GM12878 (cell line): ENCODE results near the gene PHF2. TPM values are rescaled to one million over a fixed set of nuclear protein-coding genes. Genes with fewer than 3 reads are reported as not detected.

Experiments
- ATAC-seq: fragments of 200-7000 bp; cut with Tn5 transposase; 3 replicates; pipeline ENCODE4 v1.9.1; 2020; ENCODE audit warnings: mild to moderate bottlenecking, moderate library complexity
- BruUV-seq: library from RNA; stranded (reverse); fragments of 400-500 nt; replicated peaks from 2 replicates; lab custom pipeline; 2021; lab: Mats Ljungman, UMichigan
- CTCF ChIA-PET: fragments of 300-600 bp; sonication (Branson Sonifier 250); formaldehyde crosslinking; extraction: SDS; loops from one replicate; lab custom pipeline; 2021; ENCODE audit warnings: inconsistent platforms; lab: Yijun Ruan, JAX
- POLR2A ChIA-PET: fragments of 350-600 bp; formaldehyde crosslinking; extraction: SDS; loops from one replicate; lab custom pipeline; 2021; ENCODE audit warnings: inconsistent platforms; lab: Charles Lee
- RAD21 ChIA-PET: fragments of 300-600 bp; sonication (Branson Sonifier 250); formaldehyde crosslinking; loops from one replicate; lab custom pipeline; 2023; ENCODE audit warnings: antibody characterized with exemption; ENCODE audit not compliant: unreplicated experiment; lab: Charles Lee
- SMC1A ChIA-PET: fragments of 300-600 bp; sonication (Branson Sonifier 250); formaldehyde crosslinking; loops from one replicate; lab custom pipeline; 2023; ENCODE audit not compliant: unreplicated experiment, uncharacterized antibody; lab: Charles Lee
- DNase-seq: peaks from one replicate; pipeline ENCODE4 v3.0.0-alpha.2; 2011; ENCODE audit warnings: low read depth, low spot score
- FAIRE-seq: peaks from 3 replicates; lab custom pipeline; 2011; peaks lifted over from hg19 to GRCh38; lab: Jason Lieb, UNC
- H2AFZ ChIP-seq: 2 replicates; pipeline ENCODE4 v1.6.0; 2011; ENCODE audit warnings: low read depth, low read length, control low read depth; ENCODE audit not compliant: control insufficient read depth
- H3K27ac ChIP-seq: 2 replicates; pipeline ENCODE4 v1.5.1; 2011; ENCODE audit warnings: control low read depth; ENCODE audit not compliant: control insufficient read depth, insufficient read depth
- H3K27me3 ChIP-seq, 2 experiments: replicated peaks in 1 of 2; 2 replicates each; pipeline versions ENCODE4 v1.6.0 to v1.6.1; 2011; ENCODE audit warnings: low read length in 1 of 2; ENCODE audit not compliant: control insufficient read depth in 2 of 2, insufficient read depth in 2 of 2
- H3K36me3 ChIP-seq, 2 experiments: 2 replicates each; pipeline ENCODE4 v1.5.1; 2011; ENCODE audit warnings: low read length in 1 of 2; ENCODE audit not compliant: control insufficient read depth in 2 of 2, insufficient read depth in 2 of 2
- H3K4me1 ChIP-seq: 2 replicates; pipeline ENCODE4 v1.6.1; 2011; ENCODE audit warnings: mild to moderate bottlenecking, low read length, moderate library complexity, mixed read lengths; ENCODE audit not compliant: control insufficient read depth, insufficient read depth
- H3K4me2 ChIP-seq: 2 replicates; pipeline ENCODE4 v1.6.0; 2011; ENCODE audit warnings: control low read depth; ENCODE audit not compliant: control insufficient read depth, insufficient read depth
- H3K4me3 ChIP-seq: fragments of 200-600 bp; sonication (generic); 2 replicates; pipeline ENCODE4 v1.5.1; 2016
- H3K79me2 ChIP-seq: 2 replicates; pipeline ENCODE4 v1.6.0; 2011; ENCODE audit warnings: low read length; ENCODE audit not compliant: control insufficient read depth, insufficient read depth
- H3K9ac ChIP-seq: 2 replicates; pipeline ENCODE4 v1.8.0; 2011; ENCODE audit warnings: low read length, control low read depth, mixed read lengths; ENCODE audit not compliant: control insufficient read depth, insufficient read depth
- H3K9me3 ChIP-seq: replicated peaks from 3 replicates; pipeline ENCODE4 v1.5.1; 2011; ENCODE audit warnings: mild to moderate bottlenecking, low read length; ENCODE audit not compliant: control insufficient read depth, insufficient read depth
- H4K20me1 ChIP-seq: 2 replicates; pipeline ENCODE4 v1.6.0; 2011; ENCODE audit not compliant: control insufficient read depth, insufficient read depth
- CREB1 ChIP-seq: IDR thresholded peaks from 2 replicates; pipeline ENCODE4 v1.6.1; 2012; ENCODE audit warnings: low read depth, mild to moderate bottlenecking, inconsistent platforms
- FOXK2 ChIP-seq: fragments of 450-650 bp; IDR thresholded peaks from 2 replicates; pipeline ENCODE4 v1.6.1; 2017; ENCODE audit warnings: mild to moderate bottlenecking, moderate library complexity
- IKZF2 ChIP-seq, 2 experiments: fragments of 450-650 bp; IDR thresholded peaks; 2 replicates each; pipeline ENCODE4 v1.6.1; 2017; ENCODE audit warnings: mild to moderate bottlenecking in 2 of 2, moderate library complexity in 2 of 2
- IRF4 ChIP-seq: IDR thresholded peaks from 2 replicates; pipeline ENCODE4 v1.6.1; 2011; ENCODE audit warnings: low read depth, low read length
- LARP7 ChIP-seq: fragments of 450-650 bp; IDR thresholded peaks from 2 replicates; pipeline ENCODE4 v1.6.1; 2017; ENCODE audit warnings: mild to moderate bottlenecking
- MEF2A ChIP-seq: IDR thresholded peaks from 2 replicates; pipeline ENCODE4 v1.6.1; 2011; ENCODE audit warnings: low read depth, mild to moderate bottlenecking, low read length, moderate library complexity; ENCODE audit not compliant: insufficient read depth
- MTA3 ChIP-seq: IDR thresholded peaks from 2 replicates; pipeline ENCODE4 v1.6.1; 2012; ENCODE audit warnings: low read length, inconsistent platforms, borderline replicate concordance
- NR2C2 ChIP-seq: IDR thresholded peaks from 2 replicates; pipeline ENCODE4 v1.6.1; 2011; ENCODE audit warnings: borderline replicate concordance, low read depth; ENCODE audit not compliant: control insufficient read depth, insufficient read length
- NR2F1 ChIP-seq: fragments of 450-650 bp; conservative IDR thresholded peaks from 2 replicates; pipeline ENCODE4 v1.6.1; 2017; ENCODE audit warnings: mild to moderate bottlenecking
- PAX8 ChIP-seq: fragments of 450-650 bp; IDR thresholded peaks from 2 replicates; pipeline ENCODE4 v1.6.1; 2017; ENCODE audit warnings: mild to moderate bottlenecking, moderate library complexity
- RAD21 ChIP-seq: IDR thresholded peaks from 2 replicates; pipeline ENCODE4 v1.6.1; 2011; ENCODE audit warnings: mild to moderate bottlenecking, low read depth, low read length, moderate library complexity; ENCODE audit not compliant: insufficient read depth
- SIN3A ChIP-seq: IDR thresholded peaks from 2 replicates; pipeline ENCODE4 v1.6.1; 2012; ENCODE audit warnings: low read depth, low read length, improper control_type of control experiment
- SIX5 ChIP-seq: IDR thresholded peaks from 2 replicates; pipeline ENCODE4 v1.6.1; 2011; ENCODE audit warnings: mild to moderate bottlenecking, low read depth, low read length, moderate library complexity; ENCODE audit not compliant: severe bottlenecking
- SKIL ChIP-seq: fragments of 450-650 bp; IDR thresholded peaks from 2 replicates; pipeline ENCODE4 v1.6.1; 2017; ENCODE audit warnings: mild to moderate bottlenecking, low read depth, inconsistent platforms; ENCODE audit not compliant: poor library complexity, severe bottlenecking
- SUZ12 ChIP-seq: fragments of 200-600 bp; sonication (generic); IDR thresholded peaks from one replicate; pipeline ENCODE4 v1.6.1; 2018; ENCODE audit warnings: antibody characterized with exemption, mild to moderate bottlenecking; ENCODE audit not compliant: unreplicated experiment
- TCF12 ChIP-seq: IDR thresholded peaks from 2 replicates; pipeline ENCODE4 v1.6.1; 2011; ENCODE audit warnings: low read depth, mild to moderate bottlenecking, low read length
- WRNIP1 ChIP-seq: IDR thresholded peaks from 2 replicates; pipeline ENCODE4 v1.6.1; 2011; ENCODE audit warnings: low read depth, low read length, improper control_type of control experiment, borderline replicate concordance
- ZSCAN29 ChIP-seq: fragments of 450-650 bp; IDR thresholded peaks from 2 replicates; pipeline ENCODE4 v1.6.1; 2017; ENCODE audit warnings: mild to moderate bottlenecking, moderate library complexity
- WGBS: methylation state at CpG from one replicate; pipeline ENCODE4 v1.1.6; 2016; ENCODE audit warnings: low lambda C conversion rate; ENCODE audit not compliant: insufficient replicate concordance, insufficient coverage; ENCODE audit errors: missing lambda C conversion rate; 5-methylcytosine and 5-hydroxymethylcytosine counted together
- in situ Hi-C: fragments of 300-500 bp; cut with MboI; formaldehyde crosslinking; loops from 9 replicates; pipeline ENCODE4 v1.14.3; 2018; ENCODE audit warnings: mixed read lengths
- intact Hi-C: fragments of 100-400 bp; cut with micrococcal nuclease; formaldehyde crosslinking; loops from one replicate; pipeline ENCODE4 v1.14.2; 2022; ENCODE audit not compliant: unreplicated experiment
- polyA plus RNA-seq, 11 experiments: library from polyadenylated mRNA; depleted of rRNA in 4 of 11; unstranded in 6 of 11; stranded (reverse) in 5 of 11; fragments of >200 nt; fragmentation: Nextera tagmentation in 4 of 11; fragmentation: Illumina TruSeq in 1 of 11; extraction: Ambion mirVana in 4 of 11; extraction: Trizol in 1 of 11; gene quantifications; 1 replicate in 1 of 11; 2 replicates in 10 of 11; pipeline versions ENCODE4 v1.2.1 to v1.2.3, GENCODE V29; 2011 to 2016; ENCODE audit warnings: inconsistent platforms in 2 of 11, missing spikeins in 2 of 11, low read depth in 1 of 11
- total RNA-seq, 4 experiments: library from RNA; depleted of rRNA in 3 of 4; stranded (reverse); fragments of >200 nt in 3 of 4; fragmentation: Illumina TruSeq in 1 of 4; extraction: Trizol in 1 of 4; gene quantifications; 2 replicates each; pipeline versions ENCODE4 v1.2.1 to v1.2.3, GENCODE V29; 2013 to 2021

Gene PHF2
- total and polyA plus RNA-seq, 10 of the 15 experiments (the other 5 are each of a cell fraction or from before 2014, with no cell fraction given) = 0.34 to 13.3 (median 5.5) TPM

- ChIA-PET POLR2A (no interaction called here), CTCF (no interaction called here), SMC1A (no interaction called here), RAD21 (no interaction called here)
- no peak for ATAC-seq
- Histone ChIP-seq H3K9ac (no peak overlapping the region), H3K79me2 (no peaks in the 10 kb centered on the region), H3K9me3 (no peaks in the 10 kb centered on the region), H2AFZ (no peak overlapping the region), H3K36me3 (peaks cover 0 to 2% of the 10 kb centered on the region in 2 experiments; a peak in 1 of 4 replicates), H3K4me1 (no peaks in the 10 kb centered on the region), H3K4me2 (no peak overlapping the region), H3K27me3 (no peaks in the 10 kb centered on the region), H4K20me1 (no peaks in the 10 kb centered on the region), H3K27ac (no peak overlapping the region), H3K4me3 (no peak overlapping the region)
- FAIRE-seq = no peak
- no TSS peak for BruUV-seq
- no peak for DNase-seq
- 97% methylated on average over 9 of the region's 9 CpGs for WGBS
- TF ChIP-seq RAD21 (no peak), CREB1 (no peak), IKZF2 (IDR thresholded peaks at IDR 0.05) (no peak), SIN3A (no peak), NR2C2 (no peak)
- in situ Hi-C loops (no loop called here), intact Hi-C loops (no loop called here)
These were observed 88.8 kb downstream of the PHF2 start for GRCh38 chr9:93665128-93665636.

GRCh38 chr9:93665637-93666438 is 89.5 kb downstream of the PHF2 start:
- in situ Hi-C loops = no loop called here
- no TSS peak for BruUV-seq
- RAD21 ChIA-PET = no interaction called here
- WGBS = 93% methylated on average over 19 of the region's 27 CpGs
- CTCF ChIA-PET = no interaction called here
- Histone ChIP-seq H3K36me3 (peaks cover 0 to 2% of the 10 kb centered on the region in 2 experiments; a peak in 1 of 4 replicates), H2AFZ (no peak overlapping the region), H3K4me3 (no peak overlapping the region), H3K9me3 (no peaks in the 10 kb centered on the region), H3K27me3 (no peaks in the 10 kb centered on the region), H4K20me1 (no peaks in the 10 kb centered on the region), H3K9ac (no peak overlapping the region), H3K4me1 (no peaks in the 10 kb centered on the region), H3K4me2 (no peak overlapping the region), H3K27ac (no peak overlapping the region), H3K79me2 (no peaks in the 10 kb centered on the region)
- POLR2A ChIA-PET = no interaction called here
- SMC1A ChIA-PET = no interaction called here
- DNase-seq (no peak), FAIRE-seq (no peak), ATAC-seq (no peak)
- intact Hi-C loops = no loop called here
- TF ChIP-seq MTA3 (no peak), NR2F1 (no peak), WRNIP1 (no peak), TCF12 (no peak), ZSCAN29 (no peak), IRF4 (no peak), FOXK2 (no peak), MEF2A (no peak), PAX8 (no peak), SIX5 (no peak), LARP7 (no peak), CREB1 (no peak), SKIL (no peak), SUZ12 (no peak)
